ENCODE measurements around the gene SAP130. TPM values are rescaled to one million over a fixed set of nuclear protein-coding genes. Genes with fewer than 3 reads are reported as not detected.
"Not testable (repeated sequence)": the region's sequence is repeated elsewhere in the genome, so short reads cannot be mapped to it uniquely, and the experiment has no call there.

SAP130 gene
- total RNA-seq, 1 donor from 2014 or later = 4.9 TPM

GRCh38 chr2:127953128-127953718 lies 74.6 kb downstream of the SAP130 start:
- no peak for DNase-seq

GRCh38 chr2:127951026-127951425 lies 76.8 kb downstream of the SAP130 start:
- no peak for DNase-seq

- DNase-seq = no peak
Observed at GRCh38 chr2:127950264-127950663, 77.6 kb downstream of the SAP130 start.

GRCh38 chr2:127945281-127945680 lies 82.6 kb downstream of the SAP130 start:
- DNase-seq = no peak

GRCh38 chr2:127943186-127943585 lies 84.7 kb downstream of the SAP130 start:
- DNase-seq = no peak

- no peak for DNase-seq
Observed at GRCh38 chr2:127942002-127942401, 85.9 kb downstream of the SAP130 start.

GRCh38 chr2:127941461-127941860 lies 86.4 kb downstream of the SAP130 start:
- DNase-seq = no peak

GRCh38 chr2:127940641-127941040 lies 87.2 kb downstream of the SAP130 start:
- no peak for DNase-seq

- no peak for DNase-seq
Observed at GRCh38 chr2:127935337-127935736, 92.5 kb downstream of the SAP130 start.

- DNase-seq = no peak
Observed at GRCh38 chr2:127932199-127932876, 95.5 kb downstream of the SAP130 start.

- no peak for DNase-seq
Observed at GRCh38 chr2:127929449-127929848, 98.4 kb downstream of the SAP130 start.

- no peak for DNase-seq
Observed at GRCh38 chr2:127927384-127927783, 100.5 kb downstream of the SAP130 start.

- no peak for DNase-seq
Observed at GRCh38 chr2:127917916-127918315, 109.9 kb downstream of the SAP130 start.

GRCh38 chr2:127913808-127914457 lies 113.9 kb downstream of the SAP130 start:
- DNase-seq = no peak

GRCh38 chr2:127911737-127912136 lies 116.1 kb downstream of the SAP130 start:
- DNase-seq = no peak

GRCh38 chr2:127910415-127910814 lies 117.4 kb downstream of the SAP130 start:
- no peak for DNase-seq

GRCh38 chr2:127909019-127909418 lies 118.8 kb downstream of the SAP130 start:
- DNase-seq = no peak

- DNase-seq = not testable (repeated sequence)
Observed at GRCh38 chr2:127907733-127908400, 120.0 kb downstream of the SAP130 start.

- DNase-seq = no peak
Observed at GRCh38 chr2:127906206-127906926, 121.5 kb downstream of the SAP130 start.

- no peak for DNase-seq
Observed at GRCh38 chr2:127901339-127902056, 126.4 kb downstream of the SAP130 start.

- no peak for DNase-seq
Observed at GRCh38 chr2:127897531-127898211, 130.2 kb downstream of the SAP130 start.
